SK-N-SH treated with all-trans-retinoic acid at 6 μM for 48 hours (cell line): Measurements from ENCODE around the gene IKZF1.
A peak's percentile ranks its signal among the peaks of the same experiment; 100 is the strongest.

Experiments
- ARNTL ChIP-seq: fragments of 450-650 bp; formaldehyde crosslinking; IDR thresholded peaks from 2 replicates; pipeline ENCODE4 v1.5.0; 2020; ENCODE audit warnings: low read depth, mild to moderate bottlenecking, moderate library complexity, borderline replicate concordance
- ESRRG ChIP-seq: fragments of 250-450 bp; sonication (Bioruptor Pico); IDR thresholded peaks from 2 replicates; pipeline ENCODE4 v1.6.1; 2021; ENCODE audit warnings: mild to moderate bottlenecking
- ISL1 ChIP-seq: fragments of 250-450 bp; sonication (Bioruptor Pico); IDR thresholded peaks from 2 replicates; pipeline ENCODE4 v2.1.2; 2022; ENCODE audit warnings: mild to moderate bottlenecking, moderate library complexity
- SNAI2 ChIP-seq: fragments of 250-450 bp; sonication (Bioruptor Pico); IDR thresholded peaks from 2 replicates; pipeline ENCODE4 v1.5.0; 2020; ENCODE audit warnings: mild to moderate bottlenecking, moderate library complexity
- TCF4 ChIP-seq: fragments of 250-450 bp; sonication (Bioruptor Pico); IDR thresholded peaks from 2 replicates; pipeline ENCODE4 v1.8.0; 2021; ENCODE audit warnings: mild to moderate bottlenecking, moderate library complexity, borderline replicate concordance
- TOX ChIP-seq: fragments of 250-450 bp; sonication (Bioruptor Pico); IDR thresholded peaks from 2 replicates; pipeline ENCODE4 v1.8.0; 2021; ENCODE audit warnings: mild to moderate bottlenecking, moderate library complexity, borderline replicate concordance
- ZC3H10 ChIP-seq: fragments of 250-450 bp; sonication (Bioruptor Pico); IDR thresholded peaks from 2 replicates; pipeline ENCODE4 v1.5.1; 2021; ENCODE audit warnings: mild to moderate bottlenecking, moderate library complexity
- ZFP3 ChIP-seq: fragments of 250-450 bp; sonication (Bioruptor Pico); IDR thresholded peaks from 2 replicates; pipeline ENCODE4 v1.5.0; 2020; ENCODE audit warnings: mild to moderate bottlenecking, moderate library complexity
- ZFP30 ChIP-seq: fragments of 450-650 bp; formaldehyde crosslinking; IDR thresholded peaks from 2 replicates; pipeline ENCODE4 v1.5.0; 2022; ENCODE audit warnings: mild to moderate bottlenecking, moderate library complexity
- ZNF565 ChIP-seq: fragments of 450-650 bp; formaldehyde crosslinking; conservative IDR thresholded peaks from 2 replicates; pipeline ENCODE4 v1.5.0; 2020; ENCODE audit warnings: low read depth, mild to moderate bottlenecking, moderate library complexity
- TF ChIP-seq, protein P1 (sequence below): fragments of 250-450 bp; sonication (Bioruptor Pico); IDR thresholded peaks from 2 replicates; pipeline ENCODE4 v1.8.0; 2020; ENCODE audit warnings: mild to moderate bottlenecking, moderate library complexity, borderline replicate concordance
- TF ChIP-seq, protein P2 (sequence below): fragments of 250-450 bp; sonication (Bioruptor Pico); IDR thresholded peaks from 2 replicates; pipeline ENCODE4 v1.5.1; 2020; ENCODE audit warnings: low read depth, mild to moderate bottlenecking, moderate library complexity
- TF ChIP-seq, protein P3 (sequence below): fragments of 250-450 bp; sonication (Bioruptor Pico); IDR thresholded peaks from 2 replicates; pipeline ENCODE4 v1.5.0; 2020; ENCODE audit warnings: mild to moderate bottlenecking, moderate library complexity
- TF ChIP-seq, protein P4 (sequence below): fragments of 250-450 bp; sonication (Bioruptor Pico); IDR thresholded peaks from 2 replicates; pipeline ENCODE4 v1.8.0; 2021; ENCODE audit warnings: low read depth, mild to moderate bottlenecking, moderate library complexity, borderline replicate concordance

DNA sequence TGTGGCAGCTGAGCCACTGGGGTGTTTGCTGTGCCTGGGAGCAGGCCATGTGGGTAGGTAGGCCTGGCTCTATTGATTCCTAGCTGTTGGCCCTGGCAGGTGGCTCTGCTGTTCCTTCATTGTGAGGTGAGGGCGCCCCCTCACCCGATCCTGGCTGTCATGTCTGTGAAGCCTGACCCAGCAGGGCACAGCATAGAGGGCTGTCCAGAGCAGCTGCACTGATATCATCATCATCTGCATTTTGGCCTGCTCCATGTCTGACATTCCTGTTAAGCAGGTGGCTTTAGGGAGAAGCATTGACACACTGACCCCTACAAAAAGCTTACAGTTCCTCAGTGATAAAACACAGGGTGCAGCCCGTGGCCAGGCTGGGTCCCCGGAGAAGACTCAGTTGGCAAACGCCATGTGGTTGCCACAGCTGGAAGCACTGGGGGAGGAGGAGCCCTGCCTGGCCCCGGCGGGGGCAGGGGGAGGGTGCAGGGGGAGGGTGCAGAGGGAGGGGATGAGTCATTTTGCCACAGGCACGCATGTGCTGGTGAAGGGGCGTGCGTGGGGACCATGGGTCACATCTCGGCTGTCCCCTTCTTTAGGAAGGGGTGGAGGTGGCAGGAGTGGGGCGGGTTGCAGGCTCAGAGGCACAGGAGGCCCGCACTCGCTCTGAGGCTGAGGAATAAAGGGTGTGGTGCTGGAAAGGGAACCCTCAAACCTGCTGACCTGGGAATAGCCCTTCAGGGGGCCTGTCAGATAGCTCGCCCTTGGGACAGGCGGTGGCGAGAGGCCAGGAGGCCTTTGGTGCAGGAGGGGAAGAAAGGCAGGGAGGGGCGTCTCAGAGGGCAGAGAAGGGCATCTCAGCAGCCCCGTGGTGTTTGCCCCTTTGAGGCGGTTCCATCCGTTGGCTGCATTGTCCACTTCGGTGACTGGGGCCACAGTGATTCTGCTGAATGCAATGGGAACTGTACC, 31.6 kb downstream of the IKZF1 start:
- TF ChIP-seq TCF4: peak; percentile 28; the same call in 1 of the 2 replicates
- TF ChIP-seq, protein P1, sequence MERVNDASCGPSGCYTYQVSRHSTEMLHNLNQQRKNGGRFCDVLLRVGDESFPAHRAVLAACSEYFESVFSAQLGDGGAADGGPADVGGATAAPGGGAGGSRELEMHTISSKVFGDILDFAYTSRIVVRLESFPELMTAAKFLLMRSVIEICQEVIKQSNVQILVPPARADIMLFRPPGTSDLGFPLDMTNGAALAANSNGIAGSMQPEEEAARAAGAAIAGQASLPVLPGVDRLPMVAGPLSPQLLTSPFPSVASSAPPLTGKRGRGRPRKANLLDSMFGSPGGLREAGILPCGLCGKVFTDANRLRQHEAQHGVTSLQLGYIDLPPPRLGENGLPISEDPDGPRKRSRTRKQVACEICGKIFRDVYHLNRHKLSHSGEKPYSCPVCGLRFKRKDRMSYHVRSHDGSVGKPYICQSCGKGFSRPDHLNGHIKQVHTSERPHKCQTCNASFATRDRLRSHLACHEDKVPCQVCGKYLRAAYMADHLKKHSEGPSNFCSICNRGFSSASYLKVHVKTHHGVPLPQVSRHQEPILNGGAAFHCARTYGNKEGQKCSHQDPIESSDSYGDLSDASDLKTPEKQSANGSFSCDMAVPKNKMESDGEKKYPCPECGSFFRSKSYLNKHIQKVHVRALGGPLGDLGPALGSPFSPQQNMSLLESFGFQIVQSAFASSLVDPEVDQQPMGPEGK (CRISPR knock-in tag): no peak
- TF ChIP-seq ISL1: no peak
- TF ChIP-seq ZNF565 (CRISPR knock-in tag): no peak
- TF ChIP-seq SNAI2 (CRISPR knock-in tag): no peak
- no peak for TF ChIP-seq TOX (CRISPR knock-in tag)
- TF ChIP-seq, protein P2, sequence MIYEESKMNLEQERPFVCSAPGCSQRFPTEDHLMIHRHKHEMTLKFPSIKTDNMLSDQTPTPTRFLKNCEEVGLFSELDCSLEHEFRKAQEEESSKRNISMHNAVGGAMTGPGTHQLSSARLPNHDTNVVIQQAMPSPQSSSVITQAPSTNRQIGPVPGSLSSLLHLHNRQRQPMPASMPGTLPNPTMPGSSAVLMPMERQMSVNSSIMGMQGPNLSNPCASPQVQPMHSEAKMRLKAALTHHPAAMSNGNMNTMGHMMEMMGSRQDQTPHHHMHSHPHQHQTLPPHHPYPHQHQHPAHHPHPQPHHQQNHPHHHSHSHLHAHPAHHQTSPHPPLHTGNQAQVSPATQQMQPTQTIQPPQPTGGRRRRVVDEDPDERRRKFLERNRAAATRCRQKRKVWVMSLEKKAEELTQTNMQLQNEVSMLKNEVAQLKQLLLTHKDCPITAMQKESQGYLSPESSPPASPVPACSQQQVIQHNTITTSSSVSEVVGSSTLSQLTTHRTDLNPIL (CRISPR knock-in tag): no peak
- TF ChIP-seq ARNTL (CRISPR knock-in tag): no peak
- TF ChIP-seq, protein P3, sequence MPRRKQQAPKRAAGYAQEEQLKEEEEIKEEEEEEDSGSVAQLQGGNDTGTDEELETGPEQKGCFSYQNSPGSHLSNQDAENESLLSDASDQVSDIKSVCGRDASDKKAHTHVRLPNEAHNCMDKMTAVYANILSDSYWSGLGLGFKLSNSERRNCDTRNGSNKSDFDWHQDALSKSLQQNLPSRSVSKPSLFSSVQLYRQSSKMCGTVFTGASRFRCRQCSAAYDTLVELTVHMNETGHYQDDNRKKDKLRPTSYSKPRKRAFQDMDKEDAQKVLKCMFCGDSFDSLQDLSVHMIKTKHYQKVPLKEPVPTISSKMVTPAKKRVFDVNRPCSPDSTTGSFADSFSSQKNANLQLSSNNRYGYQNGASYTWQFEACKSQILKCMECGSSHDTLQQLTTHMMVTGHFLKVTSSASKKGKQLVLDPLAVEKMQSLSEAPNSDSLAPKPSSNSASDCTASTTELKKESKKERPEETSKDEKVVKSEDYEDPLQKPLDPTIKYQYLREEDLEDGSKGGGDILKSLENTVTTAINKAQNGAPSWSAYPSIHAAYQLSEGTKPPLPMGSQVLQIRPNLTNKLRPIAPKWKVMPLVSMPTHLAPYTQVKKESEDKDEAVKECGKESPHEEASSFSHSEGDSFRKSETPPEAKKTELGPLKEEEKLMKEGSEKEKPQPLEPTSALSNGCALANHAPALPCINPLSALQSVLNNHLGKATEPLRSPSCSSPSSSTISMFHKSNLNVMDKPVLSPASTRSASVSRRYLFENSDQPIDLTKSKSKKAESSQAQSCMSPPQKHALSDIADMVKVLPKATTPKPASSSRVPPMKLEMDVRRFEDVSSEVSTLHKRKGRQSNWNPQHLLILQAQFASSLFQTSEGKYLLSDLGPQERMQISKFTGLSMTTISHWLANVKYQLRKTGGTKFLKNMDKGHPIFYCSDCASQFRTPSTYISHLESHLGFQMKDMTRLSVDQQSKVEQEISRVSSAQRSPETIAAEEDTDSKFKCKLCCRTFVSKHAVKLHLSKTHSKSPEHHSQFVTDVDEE (CRISPR knock-in tag): no peak
- no peak for TF ChIP-seq ZFP3 (CRISPR knock-in tag)
- no peak for TF ChIP-seq ZC3H10 (CRISPR knock-in tag)
- TF ChIP-seq, protein P4, sequence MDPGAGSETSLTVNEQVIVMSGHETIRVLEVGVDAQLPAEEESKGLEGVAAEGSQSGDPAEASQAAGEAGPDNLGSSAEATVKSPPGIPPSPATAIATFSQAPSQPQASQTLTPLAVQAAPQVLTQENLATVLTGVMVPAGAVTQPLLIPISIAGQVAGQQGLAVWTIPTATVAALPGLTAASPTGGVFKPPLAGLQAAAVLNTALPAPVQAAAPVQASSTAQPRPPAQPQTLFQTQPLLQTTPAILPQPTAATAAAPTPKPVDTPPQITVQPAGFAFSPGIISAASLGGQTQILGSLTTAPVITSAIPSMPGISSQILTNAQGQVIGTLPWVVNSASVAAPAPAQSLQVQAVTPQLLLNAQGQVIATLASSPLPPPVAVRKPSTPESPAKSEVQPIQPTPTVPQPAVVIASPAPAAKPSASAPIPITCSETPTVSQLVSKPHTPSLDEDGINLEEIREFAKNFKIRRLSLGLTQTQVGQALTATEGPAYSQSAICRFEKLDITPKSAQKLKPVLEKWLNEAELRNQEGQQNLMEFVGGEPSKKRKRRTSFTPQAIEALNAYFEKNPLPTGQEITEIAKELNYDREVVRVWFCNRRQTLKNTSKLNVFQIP (CRISPR knock-in tag): no peak
- no peak for TF ChIP-seq ESRRG (CRISPR knock-in tag)
- TF ChIP-seq ZFP30 (CRISPR knock-in tag): no peak
